Thoracic aorta (tissue), 2 donors: ENCODE results near the gene PHF1. TPM values are rescaled to one million over a fixed set of nuclear protein-coding genes. Genes with fewer than 3 reads are reported as not detected.

Source experiments
- ATAC-seq: fragments of 150-250 bp; one replicate; pipeline ENCODE4 v1.8.0; 2017; ENCODE audit warnings: low read depth; ENCODE audit not compliant: insufficient number of reproducible peaks, low FRiP score
- DNase-seq: peaks from one replicate; pipeline ENCODE4 v3.0.0-alpha.2; 2020; ENCODE audit warnings: low spot score
- H3K27ac ChIP-seq, 2 donors: fragments of 200-600 bp; sonication (generic); 1 replicate in 1 of 2; 2 replicates in 1 of 2; pipeline ENCODE4 v1.5.1; 2016; ENCODE audit warnings: mild to moderate bottlenecking in 2 of 2, moderate library complexity in 2 of 2
- H3K27me3 ChIP-seq: fragments of 200-600 bp; sonication (generic); replicated peaks from 2 replicates; pipeline ENCODE4 v1.6.0; 2016; ENCODE audit warnings: mild to moderate bottlenecking; ENCODE audit not compliant: insufficient read depth
- H3K36me3 ChIP-seq: fragments of 200-600 bp; sonication (generic); one replicate; pipeline ENCODE4 v1.5.1; 2016
- H3K4me1 ChIP-seq, 2 donors: fragments of 200-600 bp; sonication (generic); 1 replicate in 1 of 2; 2 replicates in 1 of 2; pipeline versions ENCODE4 v1.5.1 to v1.6.0; 2016; ENCODE audit warnings: low read depth in 2 of 2, mild to moderate bottlenecking in 1 of 2; ENCODE audit not compliant: control insufficient read depth in 1 of 2
- H3K4me3 ChIP-seq: fragments of 200-600 bp; sonication (generic); 2 replicates; pipeline ENCODE4 v1.5.1; 2016; ENCODE audit warnings: mild to moderate bottlenecking
- H3K9me3 ChIP-seq: fragments of 200-600 bp; sonication (generic); 2 replicates; pipeline ENCODE4 v1.5.1; 2016
- total RNA-seq, 2 donors: library from RNA; depleted of rRNA; stranded (reverse); fragments of >200 nt; gene quantifications; one replicate each; pipeline versions ENCODE4 v1.1.0 to v1.2.3, GENCODE V29; 2016
- TF ChIP-seq, protein P1 (sequence below): fragments of 200-600 bp; sonication (generic); IDR thresholded peaks from one replicate; pipeline ENCODE4 v1.5.1; 2019; ENCODE audit warnings: antibody characterized with exemption

PHF1 gene
- total RNA-seq, 2 donors from 2014 or later, result 82.0 to 104 TPM

DNA sequence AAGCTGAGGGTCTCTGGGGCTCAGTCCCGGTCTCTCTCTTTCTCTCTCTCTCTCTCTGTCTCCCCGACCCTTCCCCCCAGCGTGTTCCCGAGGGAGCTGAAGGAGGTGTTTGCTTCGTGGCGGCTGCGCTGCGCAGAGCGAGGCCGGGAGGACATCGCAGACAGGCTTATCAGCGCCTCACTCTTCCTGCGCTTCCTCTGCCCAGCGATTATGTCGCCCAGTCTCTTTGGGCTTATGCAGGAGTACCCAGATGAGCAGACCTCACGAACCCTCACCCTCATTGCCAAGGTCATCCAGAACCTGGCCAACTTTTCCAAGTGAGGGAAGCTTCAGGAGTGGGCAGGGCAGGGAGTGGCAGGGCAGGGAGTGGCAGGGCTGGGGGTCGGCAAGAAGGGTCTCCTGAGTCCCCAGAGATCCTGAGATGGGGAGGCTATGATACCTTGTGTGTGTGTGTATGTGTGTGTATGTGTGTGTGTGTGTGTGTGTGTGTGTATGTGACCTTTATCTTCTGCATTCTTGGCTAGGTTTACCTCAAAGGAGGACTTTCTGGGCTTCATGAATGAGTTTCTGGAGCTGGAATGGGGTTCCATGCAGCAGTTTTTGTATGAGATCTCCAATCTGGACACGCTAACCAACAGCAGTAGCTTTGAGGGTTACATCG is 30.0 kb downstream of the PHF1 start:
- Histone ChIP-seq H3K9me3 (no peaks in the 10 kb centered on the region), H3K4me3 (no peak overlapping the region), H3K36me3 (peaks cover 42% of the 10 kb centered on the region), H3K27ac (no peak overlapping the region), H3K27me3 (no peaks in the 10 kb centered on the region), H3K4me1 (no peaks in the 10 kb centered on the region)
- TF ChIP-seq, protein P1, sequence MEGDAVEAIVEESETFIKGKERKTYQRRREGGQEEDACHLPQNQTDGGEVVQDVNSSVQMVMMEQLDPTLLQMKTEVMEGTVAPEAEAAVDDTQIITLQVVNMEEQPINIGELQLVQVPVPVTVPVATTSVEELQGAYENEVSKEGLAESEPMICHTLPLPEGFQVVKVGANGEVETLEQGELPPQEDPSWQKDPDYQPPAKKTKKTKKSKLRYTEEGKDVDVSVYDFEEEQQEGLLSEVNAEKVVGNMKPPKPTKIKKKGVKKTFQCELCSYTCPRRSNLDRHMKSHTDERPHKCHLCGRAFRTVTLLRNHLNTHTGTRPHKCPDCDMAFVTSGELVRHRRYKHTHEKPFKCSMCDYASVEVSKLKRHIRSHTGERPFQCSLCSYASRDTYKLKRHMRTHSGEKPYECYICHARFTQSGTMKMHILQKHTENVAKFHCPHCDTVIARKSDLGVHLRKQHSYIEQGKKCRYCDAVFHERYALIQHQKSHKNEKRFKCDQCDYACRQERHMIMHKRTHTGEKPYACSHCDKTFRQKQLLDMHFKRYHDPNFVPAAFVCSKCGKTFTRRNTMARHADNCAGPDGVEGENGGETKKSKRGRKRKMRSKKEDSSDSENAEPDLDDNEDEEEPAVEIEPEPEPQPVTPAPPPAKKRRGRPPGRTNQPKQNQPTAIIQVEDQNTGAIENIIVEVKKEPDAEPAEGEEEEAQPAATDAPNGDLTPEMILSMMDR, result no peak
- DNase-seq, result no peak
- ATAC-seq, result no peak

DNA sequence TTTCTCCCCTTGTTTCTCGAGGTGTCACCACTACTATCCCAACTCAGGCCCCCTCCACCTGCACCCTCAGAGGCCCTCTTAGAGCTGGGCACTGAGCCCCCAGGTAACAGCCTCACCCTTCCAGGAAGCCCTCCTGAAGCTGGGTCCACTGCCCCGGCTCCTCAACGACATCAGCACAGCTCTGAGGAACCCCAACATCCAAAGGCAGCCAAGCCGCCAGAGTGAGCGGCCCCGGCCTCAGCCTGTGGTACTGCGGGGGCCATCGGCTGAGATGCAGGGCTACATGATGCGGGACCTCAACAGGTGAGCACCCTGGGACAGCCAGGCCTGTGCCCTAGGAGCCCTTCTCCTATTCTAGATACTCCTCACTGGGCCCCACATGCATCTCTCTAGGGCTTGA is 30.6 kb downstream of the PHF1 start:
- Histone ChIP-seq H3K27me3 (no peaks in the 10 kb centered on the region), H3K4me1 (no peaks in the 10 kb centered on the region), H3K4me3 (no peak overlapping the region), H3K9me3 (no peaks in the 10 kb centered on the region), H3K27ac (no peak overlapping the region), H3K36me3 (peaks cover 42% of the 10 kb centered on the region)
- no peak for ATAC-seq
- TF ChIP-seq, protein P1, result no peak
- DNase-seq, result no peak

DNA sequence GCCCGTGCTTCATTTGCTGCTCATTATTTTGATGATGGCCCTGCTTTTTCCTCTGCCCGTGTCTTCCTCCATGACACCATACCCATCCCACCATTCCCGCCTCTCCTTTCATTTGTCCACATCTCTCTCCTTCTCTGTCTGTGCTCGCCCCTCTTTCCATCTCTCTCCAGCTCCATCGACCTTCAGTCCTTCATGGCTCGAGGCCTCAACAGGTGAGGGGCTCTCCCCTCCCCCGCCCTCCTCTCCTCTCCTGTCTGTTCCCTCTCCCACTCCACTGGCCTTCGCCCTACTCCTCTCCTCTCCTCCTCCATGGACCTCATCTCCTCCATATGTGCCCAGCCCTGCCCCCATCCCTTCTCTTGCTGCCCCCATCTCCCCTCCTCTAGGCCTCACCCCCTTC is 31.5 kb downstream of the PHF1 start:
- peaks cover 39% of the 10 kb centered on the region for H3K36me3 ChIP-seq
- ATAC-seq (no peak), DNase-seq (no peak)
- TF ChIP-seq, protein P1, result no peak
- no peaks in the 10 kb centered on the region for H3K9me3 ChIP-seq
- H3K27ac ChIP-seq, result no peak overlapping the region
- no peaks in the 10 kb centered on the region for H3K4me1 ChIP-seq
- H3K27me3 ChIP-seq, result no peaks in the 10 kb centered on the region
- H3K4me3 ChIP-seq, result no peak overlapping the region

DNA sequence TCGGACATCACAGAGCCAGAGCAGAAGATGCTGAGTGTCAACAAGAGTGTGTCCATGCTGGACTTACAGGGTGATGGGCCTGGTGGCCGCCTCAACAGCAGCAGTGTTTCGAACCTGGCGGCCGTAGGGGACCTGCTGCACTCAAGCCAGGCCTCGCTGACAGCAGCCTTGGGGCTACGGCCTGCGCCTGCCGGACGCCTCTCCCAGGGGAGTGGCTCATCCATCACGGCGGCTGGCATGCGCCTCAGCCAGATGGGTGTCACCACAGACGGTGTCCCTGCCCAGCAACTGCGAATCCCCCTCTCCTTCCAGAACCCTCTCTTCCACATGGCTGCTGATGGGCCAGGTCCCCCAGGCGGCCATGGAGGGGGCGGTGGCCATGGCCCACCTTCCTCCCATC is 32.2 kb downstream of the PHF1 start:
- no peak overlapping the region for H3K4me3 ChIP-seq
- H3K27ac ChIP-seq, result no peak overlapping the region
- H3K36me3 ChIP-seq, result peaks cover 34% of the 10 kb centered on the region
- no peaks in the 10 kb centered on the region for H3K4me1 ChIP-seq
- H3K27me3 ChIP-seq, result no peaks in the 10 kb centered on the region
- no peak for DNase-seq
- H3K9me3 ChIP-seq, result no peaks in the 10 kb centered on the region
- ATAC-seq, result no peak
- TF ChIP-seq, protein P1, result no peak

DNA sequence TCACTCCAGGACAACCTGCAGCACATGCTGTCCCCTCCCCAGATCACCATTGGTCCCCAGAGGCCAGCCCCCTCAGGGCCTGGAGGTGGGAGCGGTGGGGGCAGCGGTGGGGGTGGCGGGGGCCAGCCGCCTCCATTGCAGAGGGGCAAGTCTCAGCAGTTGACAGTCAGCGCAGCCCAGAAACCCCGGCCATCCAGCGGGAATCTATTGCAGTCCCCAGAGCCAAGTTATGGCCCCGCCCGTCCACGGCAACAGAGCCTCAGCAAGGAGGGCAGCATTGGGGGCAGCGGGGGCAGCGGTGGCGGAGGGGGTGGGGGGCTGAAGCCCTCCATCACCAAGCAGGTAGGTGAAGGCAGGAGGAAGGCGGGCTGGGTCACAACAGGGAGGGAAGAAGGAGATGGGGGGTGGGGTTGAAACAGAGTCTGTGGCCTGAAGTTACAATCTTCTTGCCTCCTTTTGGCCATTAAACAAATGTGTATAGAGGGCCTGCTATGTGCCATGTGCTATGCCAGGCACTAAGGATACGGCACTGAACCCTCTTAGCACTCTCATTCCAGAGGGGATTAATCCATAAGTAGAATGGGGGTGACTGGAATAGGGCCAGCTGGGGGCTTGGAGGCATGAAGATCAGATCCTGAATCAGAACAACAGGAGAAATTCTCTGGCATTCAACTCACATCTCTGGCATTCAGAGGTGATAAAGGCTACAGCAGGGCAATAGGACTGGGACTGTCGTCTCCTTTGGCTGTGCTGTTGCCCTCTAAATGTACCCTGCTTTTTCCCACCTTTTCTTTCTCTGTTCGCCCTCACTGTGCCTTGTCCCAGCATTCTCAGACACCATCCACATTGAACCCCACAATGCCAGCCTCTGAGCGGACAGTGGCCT is 33.0 kb downstream of the PHF1 start:
- peaks cover 28% of the 10 kb centered on the region for H3K36me3 ChIP-seq

More for the DNA sequence above, 33.0 kb downstream of the PHF1 start:
- H3K27me3 ChIP-seq, result no peaks in the 10 kb centered on the region
- ATAC-seq, result no peak
- H3K9me3 ChIP-seq, result no peaks in the 10 kb centered on the region
- no peaks in the 10 kb centered on the region for H3K4me1 ChIP-seq
- H3K27ac ChIP-seq, result no peak overlapping the region
- no peak for DNase-seq
- TF ChIP-seq, protein P1, result no peak
- no peak overlapping the region for H3K4me3 ChIP-seq
